Ovary (tissue), 3 donors: ENCODE data around the gene FUT9.

Source experiments
- CTCF ChIP-seq, 3 donors: fragments of 450-650 bp in 2 of 3; fragments of 200-600 bp in 1 of 3; IDR thresholded peaks; one replicate each; pipeline versions ENCODE4 v1.5.1 to v1.8.0; 2016 to 2022; ENCODE audit warnings: antibody characterized with exemption in 3 of 3, mild to moderate bottlenecking in 1 of 3
- EP300 ChIP-seq: sonication (generic); formaldehyde crosslinking; IDR thresholded peaks from one replicate; pipeline ENCODE4 v1.6.1; 2017; ENCODE audit warnings: antibody characterized with exemption
- POLR2A ChIP-seq: fragments of 450-650 bp; IDR thresholded peaks from one replicate; pipeline ENCODE4 v1.6.1; 2017; ENCODE audit warnings: antibody characterized with exemption, mild to moderate bottlenecking, moderate library complexity
- donor health status: DM: no; HTN: no; CAD: no.

- TF ChIP-seq POLR2A, result no peak
- TF ChIP-seq CTCF (IDR thresholded peaks at IDR 0.05), result no peak
- TF ChIP-seq EP300, result no peak
These were observed 6.5 kb downstream of the FUT9 start for GRCh38 chr6:96022225-96022624.
